ENCODE measurements around the gene USP17L15. TPM values are rescaled to one million over a fixed set of nuclear protein-coding genes. Genes with fewer than 3 reads are reported as not detected.
"Not testable (repeated sequence)": the region's sequence is repeated elsewhere in the genome, so short reads cannot be mapped to it uniquely, and the experiment has no call there.

The USP17L15 gene, protein sequence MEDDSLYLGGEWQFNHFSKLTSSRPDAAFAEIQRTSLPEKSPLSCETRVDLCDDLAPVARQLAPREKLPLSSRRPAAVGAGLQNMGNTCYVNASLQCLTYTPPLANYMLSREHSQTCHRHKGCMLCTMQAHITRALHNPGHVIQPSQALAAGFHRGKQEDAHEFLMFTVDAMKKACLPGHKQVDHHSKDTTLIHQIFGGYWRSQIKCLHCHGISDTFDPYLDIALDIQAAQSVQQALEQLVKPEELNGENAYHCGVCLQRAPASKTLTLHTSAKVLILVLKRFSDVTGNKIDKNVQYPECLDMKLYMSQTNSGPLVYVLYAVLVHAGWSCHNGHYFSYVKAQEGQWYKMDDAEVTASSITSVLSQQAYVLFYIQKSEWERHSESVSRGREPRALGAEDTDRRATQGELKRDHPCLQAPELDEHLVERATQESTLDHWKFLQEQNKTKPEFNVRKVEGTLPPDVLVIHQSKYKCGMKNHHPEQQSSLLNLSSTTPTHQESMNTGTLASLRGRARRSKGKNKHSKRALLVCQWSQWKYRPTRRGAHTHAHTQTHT
- total RNA-seq = not detected
- not detected for polyA plus RNA-seq
- long read RNA-seq, donor 1 = 0 reads
- long read RNA-seq, donor 2 = 0 reads
- long read RNA-seq, donor 3 = 0 reads
- long read RNA-seq, donor 4 = 0 reads
- long read RNA-seq, donor 5 = 0 reads
- long read RNA-seq, donor 6 = 0 reads
- long read RNA-seq, donor 7 = 0 reads
- long read RNA-seq, donor 8 = 0 reads
- long read RNA-seq, donor 9 = 0 reads
- long read RNA-seq, donor 10 = 0 reads

- DNase-seq; intact Hi-C loops (cut with DNase I); H3K36me3 ChIP-seq (replicated peaks in 1 of 2); H3K27me3 ChIP-seq; H3K4me1 ChIP-seq (replicated peaks in 1 of 2); H3K9me3 ChIP-seq (replicated peaks in 1 of 3); H3K27ac ChIP-seq; H3K4me3 ChIP-seq: not testable (repeated sequence)
- WGBS, 4 donors = no CpG with 5 or more reads among the region's 15 CpGs
Measured at GRCh38 chr4:9234085-9234484, at the start of gene USP17L15. Gene USP17L15 (plus strand): TSS chr4:9234385. CDS start chr4:9234385, 0 bp downstream.

DNA sequence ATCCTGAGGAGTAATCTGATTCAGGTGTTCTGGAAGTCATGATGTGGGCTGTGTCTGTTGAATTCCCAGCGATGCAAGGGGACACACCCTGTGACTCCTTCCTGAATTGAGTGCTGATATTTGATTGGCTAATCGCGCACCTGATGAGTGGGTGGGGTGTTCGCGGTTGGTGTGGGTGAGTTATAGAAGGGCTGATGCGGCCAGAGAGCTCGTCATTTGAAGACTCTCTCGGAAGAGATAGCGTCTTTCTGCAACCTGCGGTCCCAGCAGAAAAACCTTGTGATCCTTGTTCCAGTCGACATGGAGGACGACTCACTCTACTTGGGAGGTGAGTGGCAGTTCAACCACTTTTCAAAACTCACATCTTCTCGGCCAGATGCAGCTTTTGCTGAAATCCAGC is 23.8 kb upstream of the USP17L15 start, which contains the start of gene USP17L10:
Gene USP17L10, plus strand, starts transcription at position 301 of the 400 bp plus-strand sequence. Its CDS starts 0 bp downstream, at position 301.
- H3K4me3 ChIP-seq; H3K4me1 ChIP-seq (replicated peaks in 1 of 2); H3K27me3 ChIP-seq; DNase-seq; intact Hi-C loops (cut with DNase I); H3K27ac ChIP-seq; H3K36me3 ChIP-seq (replicated peaks in 1 of 2); H3K9me3 ChIP-seq (replicated peaks in 1 of 3): not testable (repeated sequence)
- WGBS, 4 donors = 80 to 87% methylated on average over 4 to 12 of the region's 13 CpGs; no CpG with 5 or more reads in 2 of the 4 donors

- H3K4me1 ChIP-seq (replicated peaks in 1 of 2); H3K36me3 ChIP-seq (replicated peaks in 1 of 2); H3K9me3 ChIP-seq (replicated peaks in 1 of 3); intact Hi-C loops (cut with DNase I); H3K27me3 ChIP-seq; H3K4me3 ChIP-seq; H3K27ac ChIP-seq: not testable (repeated sequence)
- 69 to 83% (median 75%) methylated on average over 8 to 11 of the region's 14 CpGs for WGBS, 4 donors
- peak in 3 of 7 donors; percentile 1 to 35 (median 6) for DNase-seq
Measured at GRCh38 chr4:9214701-9215100, 19.5 kb upstream of the USP17L15 start.

DNA sequence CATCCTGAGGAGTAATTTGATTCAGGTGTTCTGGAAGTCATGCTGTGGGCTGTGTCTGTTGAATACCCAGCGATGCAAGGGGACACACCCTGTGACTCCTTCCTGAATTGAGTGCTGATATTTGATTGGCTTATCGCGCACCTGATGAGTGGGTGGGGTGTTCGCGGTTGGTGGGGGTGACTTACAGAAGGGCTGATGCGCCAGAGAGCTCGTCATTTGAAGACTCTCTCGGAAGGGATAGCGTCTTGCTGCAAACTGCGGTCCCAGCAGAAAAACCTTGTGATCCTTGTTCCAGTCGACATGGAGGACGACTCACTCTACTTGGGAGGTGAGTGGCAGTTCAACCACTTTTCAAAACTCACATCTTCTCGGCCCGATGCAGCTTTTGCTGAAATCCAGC is 19.1 kb upstream of the USP17L15 start, which contains the start of gene USP17L11:
Gene USP17L11, plus strand, starts transcription at position 301 of the 400 bp plus-strand sequence. Its CDS starts 0 bp downstream, at position 301.
- intact Hi-C loops (cut with DNase I); H3K4me1 ChIP-seq (replicated peaks in 1 of 2); H3K27me3 ChIP-seq; H3K36me3 ChIP-seq (replicated peaks in 1 of 2); DNase-seq; H3K9me3 ChIP-seq (replicated peaks in 1 of 3); H3K4me3 ChIP-seq; H3K27ac ChIP-seq: not testable (repeated sequence)
- WGBS, 4 donors = 92% methylated on average over 9 of the region's 14 CpGs; no CpG with 5 or more reads in 3 of the 4 donors

- intact Hi-C loops (cut with DNase I); H3K27me3 ChIP-seq; H3K9me3 ChIP-seq (replicated peaks in 1 of 3); DNase-seq; H3K36me3 ChIP-seq (replicated peaks in 1 of 2); H3K4me3 ChIP-seq; H3K27ac ChIP-seq; H3K4me1 ChIP-seq (replicated peaks in 1 of 2): not testable (repeated sequence)
- no CpG with 5 or more reads among the region's 13 CpGs for WGBS, 4 donors
Measured at GRCh38 chr4:9219852-9220251, 14.3 kb upstream of the USP17L15 start, which contains the start of gene USP17L12. Gene USP17L12 (plus strand): TSS chr4:9220152. CDS start chr4:9220152, 0 bp downstream.

GRCh38 chr4:9224596-9224995 is 9.6 kb upstream of the USP17L15 start, which contains the start of gene USP17L13:
Gene USP17L13 (plus strand): TSS chr4:9224896. CDS start chr4:9224896, 0 bp downstream.
- H3K4me3 ChIP-seq; H3K36me3 ChIP-seq (replicated peaks in 1 of 2); DNase-seq; H3K4me1 ChIP-seq (replicated peaks in 1 of 2); H3K9me3 ChIP-seq (replicated peaks in 1 of 3); intact Hi-C loops (cut with DNase I); H3K27me3 ChIP-seq; H3K27ac ChIP-seq: not testable (repeated sequence)
- WGBS, 4 donors = no CpG with 5 or more reads among the region's 14 CpGs

GRCh38 chr4:9230249-9230648 is 3.9 kb upstream of the USP17L15 start:
- H3K27ac ChIP-seq; H3K9me3 ChIP-seq (replicated peaks in 1 of 3); H3K27me3 ChIP-seq; H3K4me1 ChIP-seq (replicated peaks in 1 of 2); H3K4me3 ChIP-seq; intact Hi-C loops (cut with DNase I); H3K36me3 ChIP-seq (replicated peaks in 1 of 2): not testable (repeated sequence)
- WGBS, 4 donors = 79 to 86% (median 85%) methylated on average over 4 to 5 of the region's 8 CpGs; no CpG with 5 or more reads in 1 of the 4 donors
- peak in 2 of 7 donors; percentile 2 to 14 for DNase-seq

- peak in 2 of 7 donors; percentile 17 to 48 for DNase-seq
Measured at GRCh38 chr4:9238461-9238860, 4.3 kb downstream of the USP17L15 start.

GRCh38 chr4:9243579-9243978 is 9.4 kb downstream of the USP17L15 start, which contains the start of gene USP17L17:
Gene USP17L17 (plus strand): TSS chr4:9243879. CDS start chr4:9243879, 0 bp downstream.
- H3K36me3 ChIP-seq (replicated peaks in 1 of 2); DNase-seq; intact Hi-C loops (cut with DNase I); H3K9me3 ChIP-seq (replicated peaks in 1 of 3); H3K27ac ChIP-seq; H3K4me3 ChIP-seq; H3K4me1 ChIP-seq (replicated peaks in 1 of 2); H3K27me3 ChIP-seq: not testable (repeated sequence)
- 83 to 97% (median 91%) methylated on average over 4 to 13 of the region's 14 CpGs for WGBS, 4 donors

More at GRCh38 chr4:9238461-9238860, 4.3 kb downstream of the USP17L15 start:
- H3K4me1 ChIP-seq (replicated peaks in 1 of 2); H3K9me3 ChIP-seq (replicated peaks in 1 of 3); H3K27me3 ChIP-seq; H3K36me3 ChIP-seq (replicated peaks in 1 of 2); H3K4me3 ChIP-seq; intact Hi-C loops (cut with DNase I); H3K27ac ChIP-seq: not testable (repeated sequence)
- 70 to 81% methylated on average over 8 to 11 of the region's 12 CpGs; no CpG with 5 or more reads in 2 of the 4 donors for WGBS, 4 donors

DNA sequence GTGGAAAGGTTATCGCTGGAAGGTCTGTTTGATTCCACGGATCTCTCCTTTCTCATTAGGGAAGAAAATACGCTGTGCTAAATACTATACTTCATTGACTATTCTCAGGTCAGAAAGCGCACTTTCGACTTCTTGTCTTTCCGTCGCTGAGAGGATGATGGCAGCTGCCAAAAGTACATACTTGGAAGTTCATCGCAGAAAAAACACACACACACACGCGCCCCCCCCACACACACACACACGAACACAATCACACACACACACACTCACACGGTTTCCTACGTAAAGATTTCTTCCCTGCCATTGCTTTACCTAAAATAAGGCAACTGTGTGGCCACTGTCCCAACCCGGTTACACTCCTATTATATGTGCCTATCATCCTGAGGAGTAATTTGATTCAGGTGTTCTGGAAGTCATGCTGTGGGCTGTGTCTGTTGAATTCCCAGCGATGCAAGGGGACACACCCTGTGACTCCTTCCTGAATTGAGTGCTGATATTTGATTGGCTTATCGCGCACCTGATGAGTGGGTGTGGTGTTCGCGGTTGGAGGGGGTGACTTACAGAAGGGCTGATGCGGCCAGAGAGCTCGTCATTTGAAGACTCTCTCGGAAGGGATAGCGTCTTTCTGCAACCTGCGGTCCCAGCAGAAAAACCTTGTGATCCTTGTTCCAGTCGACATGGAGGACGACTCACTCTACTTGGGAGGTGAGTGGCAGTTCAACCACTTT is 13.9 kb downstream of the USP17L15 start, which contains the start of gene USP17L18:
Gene USP17L18, plus strand, starts transcription at position 678 of the 728 bp plus-strand sequence. Its CDS starts 0 bp downstream, at position 678.
- H3K4me1 ChIP-seq (replicated peaks in 1 of 2); H3K27ac ChIP-seq; H3K4me3 ChIP-seq; H3K9me3 ChIP-seq (replicated peaks in 1 of 3); H3K27me3 ChIP-seq; H3K36me3 ChIP-seq (replicated peaks in 1 of 2); intact Hi-C loops (cut with DNase I): not testable (repeated sequence)
- DNase-seq = peak in 5 of 7 donors; percentile 6 to 66 (median 13)
- WGBS, 4 donors = 87 to 90% (median 89%) methylated on average over 11 to 20 of the region's 26 CpGs

All from adrenal gland (tissue), 19 donors.